ENCODE measurements around the gene LRRC8D. TPM values are rescaled to one million over a fixed set of nuclear protein-coding genes. Genes with fewer than 3 reads are reported as not detected.

LRRC8D gene
- total and polyA plus RNA-seq, 4 donors = 7.1 to 17.4 (median 14.4) TPM

- Histone ChIP-seq H3K9me3 (ENCODE audit: control insufficient read depth in 4 of 4, low read length in 3 of 4) (no peaks in the 10 kb centered on the region), H3K4me3 (ENCODE audit: low read depth in 1 of 3, low read length in 3 of 3) (no peak overlapping the region), H3K27ac (ENCODE audit: low read depth in 1 of 2, low read length in 2 of 2) (no peak overlapping the region), H3K27me3 (ENCODE audit: control insufficient read depth in 4 of 4, insufficient read depth in 4 of 4, low read length in 3 of 4) (no peaks in the 10 kb centered on the region), H3K4me1 (ENCODE audit: control insufficient read depth in 4 of 4, insufficient read depth in 4 of 4, low read length in 3 of 4) (no peaks in the 10 kb centered on the region), H3K9ac (ENCODE audit: low read depth in 1 of 2, low read length in 2 of 2) (no peak overlapping the region), H3K36me3 (ENCODE audit: control insufficient read depth in 4 of 4, insufficient read depth in 3 of 4, low read depth in 1 of 4, low read length in 3 of 4) (no peaks in the 10 kb centered on the region)
- whole genome bisulfite sequencing = 90% methylated on average over 7 of the region's 7 CpGs
- no peak for DNase-seq (ENCODE audit: low spot score)
- TF ChIP-seq SP1 (IDR thresholded peaks at IDR 0.05) (no peak), EGR1 (IDR thresholded peaks at IDR 0.05; ENCODE audit: low read depth in 2 of 2) (no peak), HNF4G (IDR thresholded peaks at IDR 0.05) (no peak), RAD21 (IDR thresholded peaks at IDR 0.05) (no peak)
These were observed 138.2 kb downstream of the LRRC8D start for GRCh38 chr1:89958851-89959654.

DNA sequence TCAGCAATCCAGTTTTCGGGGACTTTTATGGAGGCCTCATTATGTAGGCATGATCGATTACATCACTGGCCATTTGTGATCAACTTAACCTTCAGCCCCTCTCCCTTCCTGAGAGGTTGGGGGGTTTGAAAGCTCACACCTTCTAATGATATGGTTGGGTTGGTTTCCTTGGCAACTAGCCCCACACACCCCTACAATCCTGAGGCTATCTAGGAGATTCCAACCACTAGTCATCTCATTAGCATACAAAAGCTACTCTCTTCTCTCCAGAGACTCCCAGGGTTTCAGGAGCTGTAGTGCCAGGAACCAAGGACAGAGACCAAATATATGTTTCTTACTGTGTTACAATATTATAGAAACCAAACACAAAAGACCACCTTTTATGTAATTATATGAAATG lies 138.9 kb downstream of the LRRC8D start:
- TF ChIP-seq YY1 (IDR thresholded peaks at IDR 0.05) (no peak), SP1 (IDR thresholded peaks at IDR 0.05) (no peak), ZBTB33 (IDR thresholded peaks at IDR 0.05) (no peak), REST (IDR thresholded peaks at IDR 0.05) (no peak), HNF4A (conservative IDR thresholded peaks at IDR 0.05) (no peak), NR2F2 (IDR thresholded peaks at IDR 0.05) (no peak), RXRA (IDR thresholded peaks at IDR 0.05) (no peak), TAF1 (conservative IDR thresholded peaks at IDR 0.05) (no peak), JUND (IDR thresholded peaks at IDR 0.05) (no peak), FOXA1 (IDR thresholded peaks at IDR 0.05) (no peak), HNF4G (IDR thresholded peaks at IDR 0.05) (no peak), RAD21 (IDR thresholded peaks at IDR 0.05) (no peak), EGR1 (IDR thresholded peaks at IDR 0.05; ENCODE audit: low read depth in 2 of 2) (no peak), MAX (IDR thresholded peaks at IDR 0.05) (no peak), FOXA2 (IDR thresholded peaks at IDR 0.05) (no peak), GABPA (IDR thresholded peaks at IDR 0.05 in 1 of 2, conservative IDR thresholded peaks at IDR 0.05 in 1 of 2) (no peak)
- TF ChIP-seq, protein P1, sequence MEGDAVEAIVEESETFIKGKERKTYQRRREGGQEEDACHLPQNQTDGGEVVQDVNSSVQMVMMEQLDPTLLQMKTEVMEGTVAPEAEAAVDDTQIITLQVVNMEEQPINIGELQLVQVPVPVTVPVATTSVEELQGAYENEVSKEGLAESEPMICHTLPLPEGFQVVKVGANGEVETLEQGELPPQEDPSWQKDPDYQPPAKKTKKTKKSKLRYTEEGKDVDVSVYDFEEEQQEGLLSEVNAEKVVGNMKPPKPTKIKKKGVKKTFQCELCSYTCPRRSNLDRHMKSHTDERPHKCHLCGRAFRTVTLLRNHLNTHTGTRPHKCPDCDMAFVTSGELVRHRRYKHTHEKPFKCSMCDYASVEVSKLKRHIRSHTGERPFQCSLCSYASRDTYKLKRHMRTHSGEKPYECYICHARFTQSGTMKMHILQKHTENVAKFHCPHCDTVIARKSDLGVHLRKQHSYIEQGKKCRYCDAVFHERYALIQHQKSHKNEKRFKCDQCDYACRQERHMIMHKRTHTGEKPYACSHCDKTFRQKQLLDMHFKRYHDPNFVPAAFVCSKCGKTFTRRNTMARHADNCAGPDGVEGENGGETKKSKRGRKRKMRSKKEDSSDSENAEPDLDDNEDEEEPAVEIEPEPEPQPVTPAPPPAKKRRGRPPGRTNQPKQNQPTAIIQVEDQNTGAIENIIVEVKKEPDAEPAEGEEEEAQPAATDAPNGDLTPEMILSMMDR (IDR thresholded peaks at IDR 0.05; ENCODE audit: low read depth, low read length, missing input control) = no peak
- TF ChIP-seq, protein P2, sequence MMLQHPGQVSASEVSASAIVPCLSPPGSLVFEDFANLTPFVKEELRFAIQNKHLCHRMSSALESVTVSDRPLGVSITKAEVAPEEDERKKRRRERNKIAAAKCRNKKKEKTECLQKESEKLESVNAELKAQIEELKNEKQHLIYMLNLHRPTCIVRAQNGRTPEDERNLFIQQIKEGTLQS (IDR thresholded peaks at IDR 0.05) = no peak
- 98% methylated on average over 2 of the region's 2 CpGs for WGBS
- Histone ChIP-seq H3K4me3 (ENCODE audit: low read depth in 1 of 3, low read length in 3 of 3) (no peak overlapping the region), H3K27ac (ENCODE audit: low read depth in 1 of 2, low read length in 2 of 2) (no peak overlapping the region), H3K4me1 (ENCODE audit: control insufficient read depth in 4 of 4, insufficient read depth in 4 of 4, low read length in 3 of 4) (no peaks in the 10 kb centered on the region), H3K9ac (ENCODE audit: low read depth in 1 of 2, low read length in 2 of 2) (no peak overlapping the region), H3K36me3 (ENCODE audit: control insufficient read depth in 4 of 4, insufficient read depth in 3 of 4, low read depth in 1 of 4, low read length in 3 of 4) (no peaks in the 10 kb centered on the region), H3K9me3 (ENCODE audit: control insufficient read depth in 4 of 4, low read length in 3 of 4) (no peaks in the 10 kb centered on the region), H3K27me3 (ENCODE audit: control insufficient read depth in 4 of 4, insufficient read depth in 4 of 4, low read length in 3 of 4) (no peaks in the 10 kb centered on the region)
- DNase-seq (ENCODE audit: low spot score) = no peak

Data from liver (tissue), 9 donors.